Peyer's patch (tissue), 4 donors: Measurements from ENCODE around the gene APOM.
A peak's percentile ranks its signal among the peaks of the same experiment; 100 is the strongest.

ENCODE experiments used
- CTCF ChIP-seq, 6 experiments: fragments of 450-650 bp in 4 of 6; fragments of 200-600 bp in 2 of 6; sonication (generic) in 1 of 6; IDR thresholded peaks; one replicate each; pipeline ENCODE4 v1.5.1; 2017 to 2019; ENCODE audit warnings: antibody characterized with exemption in 6 of 6, mild to moderate bottlenecking in 3 of 6, moderate library complexity in 1 of 6
- POLR2A ChIP-seq, 2 donors: fragments of 450-650 bp; IDR thresholded peaks; one replicate each; pipeline ENCODE4 v1.5.1; 2017; ENCODE audit warnings: antibody characterized with exemption in 2 of 2, mild to moderate bottlenecking in 2 of 2, moderate library complexity in 2 of 2

- TF ChIP-seq POLR2A (IDR thresholded peaks at IDR 0.05) (peak; percentile 94 to 97), CTCF (IDR thresholded peaks at IDR 0.05) (peak in 5 of 6 experiments; percentile 18 to 35 (median 28))
Measured at GRCh38 chr6:31702819-31703716, 47.4 kb downstream of the APOM start, which contains the start of gene ABHD16A.
